NCI-H510A (cell line): Measurements from ENCODE around the gene BRMS1L.
"Not testable (repeated sequence)": the region's sequence is repeated elsewhere in the genome, so short reads cannot be mapped to it uniquely, and the experiment has no call there.

Experiments
- DNase-seq: peaks from one replicate; lab custom pipeline; 2025; lab: John Stamatoyannopoulos, UW

BRMS1L gene

DNA sequence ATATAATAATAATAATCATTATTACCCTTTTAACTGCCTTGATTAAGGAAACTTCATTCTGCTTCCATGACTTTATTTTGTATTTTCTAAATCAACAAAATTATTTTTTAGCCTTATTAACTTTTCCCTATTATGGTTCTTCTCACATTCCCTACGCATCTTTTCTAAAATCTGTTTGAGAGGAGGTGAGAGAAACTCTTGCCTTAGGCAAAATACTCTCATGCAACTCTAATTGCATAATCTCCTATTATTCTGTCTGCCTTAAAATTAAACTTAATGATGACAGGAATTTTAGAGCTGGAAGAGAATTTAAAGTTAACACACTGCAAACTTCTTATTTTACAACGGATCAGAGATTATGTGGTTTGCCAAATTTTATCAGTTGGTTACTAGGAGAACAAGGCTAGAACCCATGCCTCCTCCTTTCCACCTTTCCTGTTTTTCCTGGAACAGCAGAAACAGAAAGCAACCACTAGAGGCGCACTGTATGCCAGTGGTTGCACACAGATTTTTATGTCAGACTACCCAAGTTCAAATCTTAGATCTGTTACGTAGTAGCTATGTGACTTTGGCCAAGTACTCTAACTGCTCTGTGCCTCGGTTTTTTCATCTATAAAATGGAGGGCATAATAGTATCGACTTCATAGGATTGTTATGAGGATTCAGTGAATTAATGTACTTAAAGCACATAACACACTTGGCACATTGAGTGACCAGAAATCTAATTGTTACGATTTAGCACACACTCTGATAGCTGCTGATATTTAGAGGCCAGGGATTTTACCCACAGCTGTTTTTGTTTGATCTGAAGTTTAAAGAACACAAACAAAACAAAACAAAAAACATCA is 4.3 kb upstream of the BRMS1L start:
- DNase-seq = no peak

GRCh38 chr14:35822501-35822900 is 3.6 kb upstream of the BRMS1L start:
- DNase-seq = no peak

GRCh38 chr14:35824446-35825165 is 1.5 kb upstream of the BRMS1L start:
- DNase-seq = not testable (repeated sequence)

DNA sequence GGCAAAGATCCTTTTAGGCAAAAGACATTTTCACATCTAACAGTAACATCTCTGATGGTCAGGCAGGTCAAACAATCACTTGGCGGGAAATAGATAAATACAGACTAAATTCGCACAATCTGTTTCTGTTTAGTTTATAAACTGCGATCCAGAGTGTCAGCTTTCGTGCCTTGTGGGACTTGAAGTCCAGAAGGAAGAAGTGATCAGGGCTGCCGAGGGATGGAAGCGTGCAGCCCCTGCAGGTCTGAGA is 245 bp upstream of the BRMS1L start:
- no peak for DNase-seq

- DNase-seq = no peak
Observed at GRCh38 chr14:35826952-35827416, 846 bp downstream of the BRMS1L start.

- DNase-seq = no peak
Observed at GRCh38 chr14:35827678-35828472, 1.7 kb downstream of the BRMS1L start.

- DNase-seq = no peak
Observed at GRCh38 chr14:35829449-35829848, 3.3 kb downstream of the BRMS1L start.

DNA sequence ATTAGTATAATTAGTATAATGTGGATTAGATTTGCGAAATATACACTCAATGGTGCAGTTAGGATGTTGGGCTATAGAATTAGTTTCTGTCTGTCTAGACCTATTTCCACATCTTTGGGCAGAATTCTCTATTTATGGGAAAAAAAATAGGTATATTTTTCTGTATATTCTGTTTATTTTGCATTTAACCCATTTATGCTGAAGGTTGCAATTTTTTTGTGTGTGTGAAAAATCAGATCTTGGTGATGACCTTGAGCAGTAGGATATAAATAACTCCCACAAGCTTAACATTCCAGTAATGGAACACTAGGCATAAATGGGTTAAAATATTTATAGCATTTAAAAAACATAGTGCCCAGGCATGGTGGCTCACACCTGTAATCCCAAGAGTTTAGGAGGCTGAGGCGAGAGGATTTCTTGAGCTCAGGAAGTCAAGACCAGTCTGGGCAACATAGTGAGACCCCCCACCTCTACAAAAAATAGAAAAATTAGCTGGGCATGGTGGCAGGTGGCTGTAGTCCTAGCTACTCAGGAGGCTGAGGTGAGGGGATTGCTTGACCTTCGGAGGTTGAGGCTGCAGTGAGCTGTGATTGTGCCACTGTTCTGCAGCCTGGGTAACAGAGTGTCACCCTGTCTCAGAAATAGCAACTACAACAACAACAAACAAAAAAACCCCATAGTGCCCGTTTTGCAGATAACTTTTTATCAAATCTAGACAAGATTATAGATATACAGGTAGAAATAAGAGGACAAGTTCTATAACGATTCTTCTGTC is 9.3 kb downstream of the BRMS1L start:
- no peak for DNase-seq

DNA sequence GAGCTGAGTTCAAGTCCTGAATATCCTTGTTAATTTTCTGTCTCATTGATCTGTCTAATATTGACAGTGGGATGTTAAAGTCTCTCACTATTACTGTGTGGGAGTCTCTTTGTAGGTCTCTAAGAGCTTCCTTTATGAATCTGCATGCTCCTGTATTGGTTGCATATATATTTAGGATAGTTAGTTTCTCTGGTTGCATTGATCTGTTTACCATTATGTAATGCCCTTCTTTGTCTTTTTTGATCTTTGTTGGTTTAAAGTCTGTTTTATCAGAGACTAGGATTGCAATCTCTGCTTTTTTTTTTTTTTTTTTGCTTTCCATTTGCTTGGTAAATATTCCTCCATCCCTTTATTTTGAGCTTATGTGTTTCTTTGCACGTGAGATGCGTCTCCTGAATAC is 15.6 kb downstream of the BRMS1L start:
- not testable (repeated sequence) for DNase-seq

DNA sequence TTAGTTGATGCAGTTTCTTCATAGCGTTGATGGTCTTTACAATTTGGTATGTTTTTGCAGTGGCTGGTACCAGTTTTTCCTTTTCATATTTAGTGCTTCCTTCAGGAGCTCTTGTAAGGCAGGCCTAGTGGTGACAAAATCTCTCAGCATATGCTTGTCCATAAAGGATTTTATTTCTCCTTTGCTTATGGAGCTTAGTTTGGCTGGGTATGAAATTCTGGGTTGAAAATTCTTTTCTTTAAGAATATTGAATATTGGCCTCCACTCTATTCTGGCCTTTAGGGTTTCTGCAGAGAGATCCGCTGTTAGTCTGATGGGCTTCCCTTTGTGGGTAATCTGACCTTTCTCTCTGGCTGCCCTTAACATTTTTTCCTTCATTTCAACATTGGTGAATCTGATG is 16.1 kb downstream of the BRMS1L start:
- DNase-seq = not testable (repeated sequence)

DNA sequence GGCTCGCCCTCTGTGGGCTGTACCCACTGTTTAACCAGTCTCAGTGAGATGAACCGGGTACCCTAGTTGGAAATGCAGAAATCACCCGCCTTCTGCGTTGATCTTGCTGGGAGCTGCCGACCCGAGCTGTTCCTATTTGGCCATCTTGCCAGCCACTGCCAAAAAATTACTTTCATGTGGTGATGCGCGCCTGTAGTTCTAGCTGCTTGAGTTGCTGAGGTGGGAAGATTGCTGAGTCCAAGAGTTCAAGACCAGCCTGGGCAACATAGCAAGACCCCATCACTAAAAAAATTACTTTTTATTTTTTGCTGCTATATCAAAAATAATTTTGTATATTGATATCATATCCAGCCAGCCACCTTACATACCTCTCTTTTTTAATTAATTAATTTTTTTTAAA is 18.4 kb downstream of the BRMS1L start:
- no peak for DNase-seq

GRCh38 chr14:35847636-35848035 is 21.5 kb downstream of the BRMS1L start:
- DNase-seq = peak; percentile 2

- no peak for DNase-seq
Observed at GRCh38 chr14:35849122-35849521, 23.0 kb downstream of the BRMS1L start.

DNA sequence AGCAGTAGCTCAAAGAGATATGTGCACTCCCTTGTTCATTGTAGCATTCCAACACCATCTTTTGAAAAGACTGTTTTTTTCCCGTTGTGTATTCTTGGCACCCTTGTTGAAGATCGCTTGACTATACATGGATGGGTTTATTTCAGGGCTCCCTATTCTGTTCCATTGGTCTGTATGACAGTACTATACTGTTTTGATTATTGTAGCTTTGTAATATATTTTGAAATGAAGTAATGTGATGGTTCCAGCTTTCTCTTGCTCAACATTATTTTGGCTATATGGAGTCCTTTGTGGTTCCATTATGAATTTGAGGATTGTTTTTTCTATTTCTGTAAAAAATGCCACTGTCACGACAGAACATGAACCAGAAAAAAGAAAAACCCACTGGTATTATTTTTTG is 25.7 kb downstream of the BRMS1L start:
- DNase-seq = no peak

DNA sequence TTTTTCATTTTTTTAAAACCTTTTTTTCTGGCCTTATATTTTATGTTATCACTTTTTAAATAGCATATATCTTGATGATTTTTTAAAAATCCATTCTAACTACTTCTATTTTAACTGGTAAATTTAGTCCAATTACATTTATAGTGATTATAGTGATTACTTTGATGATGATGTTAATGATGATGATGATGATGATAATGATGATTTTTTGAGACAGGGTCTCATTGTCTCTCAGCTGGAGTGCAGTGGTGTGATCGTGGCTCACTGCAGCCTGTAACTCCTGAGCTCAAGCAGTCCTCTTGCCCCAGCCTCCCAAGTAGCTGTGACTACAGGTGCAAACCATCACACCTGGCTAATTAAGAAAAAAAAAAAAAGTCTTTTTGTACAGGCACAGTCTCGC is 27.1 kb downstream of the BRMS1L start:
- DNase-seq = no peak

DNA sequence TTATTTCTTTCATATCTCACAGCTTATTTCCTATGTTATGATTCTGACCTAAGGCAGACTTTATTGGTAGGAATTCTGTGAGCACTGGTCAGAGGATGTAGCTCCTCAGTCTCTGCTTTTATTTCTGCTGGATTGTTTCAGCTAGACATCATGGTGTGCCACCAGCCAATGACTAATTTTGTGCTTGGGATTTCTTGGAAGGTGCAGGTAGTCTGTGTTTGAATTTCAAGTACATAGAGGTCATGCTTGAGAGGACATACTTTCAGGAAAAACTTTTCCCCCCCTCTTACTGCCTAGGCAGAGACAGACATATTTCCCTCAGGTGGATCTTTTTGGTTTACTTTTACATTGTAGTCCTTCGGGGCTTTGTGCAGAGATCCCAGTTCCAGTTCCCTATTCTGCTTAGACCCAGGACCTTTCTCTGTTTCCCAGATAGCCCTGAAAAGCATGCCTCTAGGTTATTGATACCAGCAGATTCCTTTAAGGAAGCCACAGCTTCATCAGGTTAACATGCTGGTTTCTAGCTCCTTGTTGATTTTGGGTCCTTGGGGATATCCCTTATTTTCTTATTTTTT is 28.6 kb downstream of the BRMS1L start:
- no peak for DNase-seq

GRCh38 chr14:35855876-35856481 is 29.8 kb downstream of the BRMS1L start:
- DNase-seq = no peak

DNA sequence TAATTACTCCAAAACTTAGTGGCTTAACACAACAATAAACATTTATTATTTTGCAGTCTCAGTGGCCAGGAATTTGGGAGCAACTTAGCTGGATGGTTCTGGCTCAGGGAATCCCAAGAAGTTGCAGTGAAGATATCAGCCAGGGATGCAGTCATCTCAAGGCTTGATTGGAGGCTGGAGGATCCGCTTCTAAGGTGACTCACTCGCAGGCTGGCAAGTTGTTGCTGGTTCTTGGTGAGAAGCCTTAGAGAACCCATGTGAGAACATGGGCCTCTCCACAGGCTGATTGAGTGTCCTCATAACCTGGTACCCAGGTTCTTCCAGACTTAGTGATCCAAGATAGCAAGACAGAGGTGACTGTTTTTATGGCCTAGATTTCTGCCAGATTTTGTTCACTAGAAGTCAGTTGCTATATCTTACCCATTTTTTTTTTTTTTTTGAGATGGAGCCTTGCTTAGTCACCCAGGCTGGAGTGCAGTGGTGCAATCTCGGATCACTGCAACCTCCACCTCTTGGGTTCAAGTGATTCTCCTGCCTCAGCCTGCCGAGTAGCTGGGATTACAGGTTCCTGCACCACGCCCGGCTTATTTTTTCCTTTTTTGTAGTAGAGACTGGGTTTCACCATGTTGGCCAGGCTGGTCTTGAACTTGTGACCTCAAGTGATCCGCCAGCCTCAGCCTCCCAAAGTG is 32.5 kb downstream of the BRMS1L start:
- no peak for DNase-seq

- no peak for DNase-seq
Observed at GRCh38 chr14:35861204-35861868, 35.2 kb downstream of the BRMS1L start.
